Measurements from ENCODE around the gene ADRM1.

The ADRM1 gene

DNA sequence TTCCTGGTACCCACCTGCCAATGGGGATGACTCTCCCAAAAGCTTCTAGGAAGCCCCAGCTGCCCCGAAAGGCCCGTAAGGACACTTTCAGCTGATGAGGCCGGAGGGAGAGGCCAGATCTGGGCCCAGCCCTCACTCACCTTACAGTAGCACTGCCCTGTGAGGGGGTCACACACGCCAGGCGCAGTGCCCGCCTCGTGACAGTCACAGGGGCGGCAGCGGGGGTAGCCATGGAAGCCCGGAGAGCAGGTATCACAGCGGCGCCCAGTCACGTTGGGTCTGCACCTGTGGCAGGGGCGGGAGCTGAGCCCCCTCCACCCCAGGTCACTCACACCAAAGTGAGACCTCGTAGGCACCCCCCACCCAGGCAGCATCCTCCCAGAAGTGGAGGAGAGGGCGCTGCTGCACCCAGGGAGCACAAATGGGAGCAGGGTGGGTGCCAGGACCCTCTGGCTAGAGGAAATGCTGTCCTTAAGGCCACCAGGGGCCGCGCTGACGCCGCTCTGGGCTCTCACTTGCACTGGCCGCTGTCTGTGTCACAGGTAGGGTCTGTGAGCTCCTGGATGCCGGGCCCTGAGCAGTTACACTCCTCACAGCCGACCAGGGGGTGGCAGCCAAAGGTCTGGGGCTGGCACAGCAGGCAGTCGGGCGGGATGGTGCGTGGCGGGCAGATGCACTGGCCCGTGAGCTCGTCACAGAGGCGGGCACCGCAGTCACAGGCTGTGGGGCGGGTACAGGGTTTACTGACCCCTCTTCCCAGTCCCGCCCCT is 25.1 kb downstream of the ADRM1 start:
- Histone ChIP-seq H3K79me2 (ENCODE audit: control insufficient read depth, low read length) (no peaks in the 10 kb centered on the region), H3K9me2 (replicated peaks; ENCODE audit: control insufficient read depth, low read length) (no peaks in the 10 kb centered on the region), H3K4me3 (ENCODE audit: low read length) (no peak overlapping the region), H3K4me1 (ENCODE audit: control insufficient read depth, low read length) (peaks cover 5% of the 10 kb centered on the region; the same call in 1 of the 2 replicates), H3F3A (ENCODE audit: control insufficient read depth, insufficient read depth) (no peaks in the 10 kb centered on the region), H3K27me3 (ENCODE audit: control insufficient read depth, low read length) (no peaks in the 10 kb centered on the region), H4K20me1 (ENCODE audit: control insufficient read depth, insufficient read depth, low read depth, low read length) (no peaks in the 10 kb centered on the region), H3K27ac (ENCODE audit: low read depth, low read length) (no peak overlapping the region), H3K4me2 (ENCODE audit: low read length) (no peak overlapping the region), H3K9me3 (ENCODE audit: control insufficient read depth, insufficient read depth, low read length) (no peaks in the 10 kb centered on the region), H3K36me3 (ENCODE audit: control insufficient read depth, low read length) (peaks cover 15% of the 10 kb centered on the region; the same call in 1 of the 2 replicates)
- TF ChIP-seq EZH2phosphoT487 (IDR thresholded peaks at IDR 0.05; ENCODE audit: borderline replicate concordance, low read length) = no peak
- TF ChIP-seq, protein P1, sequence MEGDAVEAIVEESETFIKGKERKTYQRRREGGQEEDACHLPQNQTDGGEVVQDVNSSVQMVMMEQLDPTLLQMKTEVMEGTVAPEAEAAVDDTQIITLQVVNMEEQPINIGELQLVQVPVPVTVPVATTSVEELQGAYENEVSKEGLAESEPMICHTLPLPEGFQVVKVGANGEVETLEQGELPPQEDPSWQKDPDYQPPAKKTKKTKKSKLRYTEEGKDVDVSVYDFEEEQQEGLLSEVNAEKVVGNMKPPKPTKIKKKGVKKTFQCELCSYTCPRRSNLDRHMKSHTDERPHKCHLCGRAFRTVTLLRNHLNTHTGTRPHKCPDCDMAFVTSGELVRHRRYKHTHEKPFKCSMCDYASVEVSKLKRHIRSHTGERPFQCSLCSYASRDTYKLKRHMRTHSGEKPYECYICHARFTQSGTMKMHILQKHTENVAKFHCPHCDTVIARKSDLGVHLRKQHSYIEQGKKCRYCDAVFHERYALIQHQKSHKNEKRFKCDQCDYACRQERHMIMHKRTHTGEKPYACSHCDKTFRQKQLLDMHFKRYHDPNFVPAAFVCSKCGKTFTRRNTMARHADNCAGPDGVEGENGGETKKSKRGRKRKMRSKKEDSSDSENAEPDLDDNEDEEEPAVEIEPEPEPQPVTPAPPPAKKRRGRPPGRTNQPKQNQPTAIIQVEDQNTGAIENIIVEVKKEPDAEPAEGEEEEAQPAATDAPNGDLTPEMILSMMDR (IDR thresholded peaks at IDR 0.05; ENCODE audit: low read depth, low read length, poor library complexity, severe bottlenecking) = no peak

DNA sequence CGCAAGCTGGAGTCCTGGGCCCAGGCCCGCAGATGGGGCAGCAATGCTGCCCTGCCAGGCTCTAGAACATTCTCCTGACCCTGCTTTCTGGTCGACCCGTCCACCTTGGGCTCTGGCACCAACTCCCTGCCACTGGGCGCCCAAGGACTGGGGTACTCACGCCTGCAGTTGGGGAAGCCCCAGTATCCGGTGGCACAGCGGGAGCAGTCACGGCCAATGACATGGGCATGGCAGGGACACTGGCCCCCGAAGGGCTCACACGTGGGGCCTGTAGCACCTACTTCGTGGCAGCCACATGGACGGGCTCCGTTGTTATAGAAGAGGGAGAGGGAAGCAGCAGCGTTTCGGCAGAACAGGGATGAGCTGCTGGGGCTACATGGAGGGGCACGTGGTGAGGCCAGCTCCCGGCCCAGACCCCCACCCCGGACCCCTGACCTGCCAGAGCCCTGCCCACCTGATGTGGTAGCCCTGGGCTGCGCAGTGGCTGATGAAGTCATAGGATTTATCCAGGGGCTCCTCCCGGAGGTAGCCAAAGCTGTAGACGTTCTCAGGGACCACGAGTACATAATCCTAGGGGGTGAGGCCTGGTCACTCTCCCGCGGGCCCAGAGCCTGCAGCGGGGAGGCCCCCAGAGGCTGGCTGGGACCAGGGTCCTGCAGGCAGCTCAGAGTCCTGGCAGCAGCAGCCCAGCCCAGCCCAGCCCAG is 26.0 kb downstream of the ADRM1 start:
- TF ChIP-seq EZH2phosphoT487 (IDR thresholded peaks at IDR 0.05; ENCODE audit: borderline replicate concordance, low read length) = no peak
- TF ChIP-seq, protein P1 (IDR thresholded peaks at IDR 0.05; ENCODE audit: low read depth, low read length, poor library complexity, severe bottlenecking) = no peak
- peaks cover 17% of the 10 kb centered on the region; the same call in 1 of the 2 replicates for H3K36me3 ChIP-seq (ENCODE audit: control insufficient read depth, low read length)
- no peaks in the 10 kb centered on the region for H3F3A ChIP-seq (ENCODE audit: control insufficient read depth, insufficient read depth)

DNA sequence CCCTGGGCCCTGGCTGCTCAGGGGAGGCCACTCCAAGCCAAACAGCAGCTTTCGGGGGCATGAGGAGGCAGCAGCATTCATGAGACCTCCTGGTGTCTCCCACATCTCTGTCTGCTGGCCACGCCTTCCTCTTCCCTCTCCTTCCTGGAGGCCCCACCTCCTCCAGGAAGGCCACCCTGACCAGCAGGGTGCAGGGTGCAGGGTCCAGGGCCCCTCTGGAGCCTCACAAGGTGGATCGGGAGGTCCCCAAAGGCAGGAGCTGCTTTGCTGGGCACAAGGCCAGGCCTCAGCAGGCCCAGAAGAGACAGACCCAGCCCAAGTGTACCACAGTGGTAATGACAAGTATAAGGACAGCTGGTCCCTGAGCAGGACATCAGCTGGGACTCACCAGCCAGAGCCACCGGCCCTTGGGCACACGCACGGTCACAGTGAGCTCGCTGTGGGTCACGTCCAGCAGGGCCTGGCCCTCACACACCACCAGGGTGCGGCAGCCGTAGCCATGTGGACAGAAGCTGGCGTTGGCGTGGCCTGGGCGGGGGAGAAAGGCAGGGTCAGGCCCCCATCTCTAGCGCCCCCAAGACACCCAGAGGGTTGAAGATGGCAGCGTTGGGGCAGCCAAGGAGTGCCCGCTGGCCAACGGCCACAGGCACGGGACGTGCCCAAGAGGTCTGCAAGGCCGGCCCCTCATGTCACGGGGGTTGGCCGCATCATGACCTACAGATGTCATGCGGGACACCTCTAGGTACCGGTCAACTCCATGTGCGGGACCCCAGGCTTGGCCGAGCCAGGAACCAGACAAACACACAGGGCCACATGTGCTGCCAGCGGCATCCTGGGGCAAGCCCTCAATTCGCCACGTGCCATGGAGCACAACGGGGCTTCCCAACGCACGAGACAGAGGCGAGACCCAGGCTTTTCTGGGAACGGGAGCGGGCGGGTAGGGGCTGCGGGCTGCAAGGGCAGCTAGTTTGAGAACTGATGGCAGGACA is 26.9 kb downstream of the ADRM1 start:
- no peaks in the 10 kb centered on the region for H3K27me3 ChIP-seq (ENCODE audit: control insufficient read depth, low read length)
- no peak overlapping the region for H3K4me3 ChIP-seq (ENCODE audit: low read length)
- no peaks in the 10 kb centered on the region for H3F3A ChIP-seq (ENCODE audit: control insufficient read depth, insufficient read depth)
- H3K9me2 ChIP-seq (replicated peaks; ENCODE audit: control insufficient read depth, low read length) = no peaks in the 10 kb centered on the region
- no peak overlapping the region for H3K4me2 ChIP-seq (ENCODE audit: low read length)
- no peaks in the 10 kb centered on the region for H3K79me2 ChIP-seq (ENCODE audit: control insufficient read depth, low read length)
- no peak overlapping the region for H3K27ac ChIP-seq (ENCODE audit: low read depth, low read length)
- no peaks in the 10 kb centered on the region for H4K20me1 ChIP-seq (ENCODE audit: control insufficient read depth, insufficient read depth, low read depth, low read length)
- H3K9me3 ChIP-seq (ENCODE audit: control insufficient read depth, insufficient read depth, low read length) = no peaks in the 10 kb centered on the region
- peaks cover 5% of the 10 kb centered on the region; the same call in 1 of the 2 replicates for H3K4me1 ChIP-seq (ENCODE audit: control insufficient read depth, low read length)
- TF ChIP-seq, protein P1 (IDR thresholded peaks at IDR 0.05; ENCODE audit: low read depth, low read length, poor library complexity, severe bottlenecking) = no peak
- no peak for TF ChIP-seq EZH2phosphoT487 (IDR thresholded peaks at IDR 0.05; ENCODE audit: borderline replicate concordance, low read length)
- H3K36me3 ChIP-seq (ENCODE audit: control insufficient read depth, low read length) = peaks cover 17% of the 10 kb centered on the region; the same call in 1 of the 2 replicates

More for the DNA sequence above, 26.0 kb downstream of the ADRM1 start:
- Histone ChIP-seq H3K4me3 (ENCODE audit: low read length) (no peak overlapping the region), H3K79me2 (ENCODE audit: control insufficient read depth, low read length) (no peaks in the 10 kb centered on the region), H3K4me1 (ENCODE audit: control insufficient read depth, low read length) (peaks cover 5% of the 10 kb centered on the region; the same call in 1 of the 2 replicates), H3K4me2 (ENCODE audit: low read length) (no peak overlapping the region), H3K27ac (ENCODE audit: low read depth, low read length) (no peak overlapping the region), H3K27me3 (ENCODE audit: control insufficient read depth, low read length) (no peaks in the 10 kb centered on the region), H3K9me3 (ENCODE audit: control insufficient read depth, insufficient read depth, low read length) (no peaks in the 10 kb centered on the region), H3K9me2 (replicated peaks; ENCODE audit: control insufficient read depth, low read length) (no peaks in the 10 kb centered on the region), H4K20me1 (ENCODE audit: control insufficient read depth, insufficient read depth, low read depth, low read length) (no peaks in the 10 kb centered on the region)

All from DOHH2 (cell line).